Panc1 (cell line): ENCODE measurements around the gene MED9. TPM values are rescaled to one million over a fixed set of nuclear protein-coding genes. Genes with fewer than 3 reads are reported as not detected.
A peak's percentile ranks its signal among the peaks of the same experiment; 100 is the strongest.

ENCODE experiments used
- ATAC-seq: fragments of 200-7000 bp; cut with Tn5 transposase; 2 replicates; pipeline ENCODE4 v1.9.1; 2020; ENCODE audit warnings: mild to moderate bottlenecking, moderate library complexity
- BruUV-seq: library from RNA; stranded (reverse); fragments of 400-500 nt; replicated peaks from 2 replicates; lab custom pipeline; 2021; lab: Mats Ljungman, UMichigan
- CTCF ChIA-PET: fragments of 300-600 bp; sonication (Branson Sonifier 250); formaldehyde crosslinking; loops from one replicate; lab custom pipeline; 2022; ENCODE audit warnings: antibody characterized with exemption; lab: Charles Lee
- POLR2A ChIA-PET: fragments of 300-600 bp; sonication (Branson Sonifier 250); formaldehyde crosslinking; loops from one replicate; lab custom pipeline; 2022; ENCODE audit warnings: antibody characterized with exemption; lab: Charles Lee
- DNase-seq: peaks from one replicate; pipeline ENCODE4 v3.0.0-alpha.2; 2010; ENCODE audit warnings: low read depth, low spot score
- H3K27ac ChIP-seq: 2 replicates; pipeline ENCODE4 v1.5.1; 2011; ENCODE audit warnings: mild to moderate bottlenecking, low read length, inconsistent platforms
- H3K27me3 ChIP-seq: fragments of 200-500 bp; sonication (Bioruptor generic); 2 replicates; pipeline ENCODE4 v1.6.0; 2014; ENCODE audit warnings: low read length, inconsistent platforms; ENCODE audit not compliant: control insufficient read depth, insufficient read depth
- H3K36me3 ChIP-seq: fragments of 200-500 bp; sonication (Bioruptor generic); 2 replicates; pipeline ENCODE4 v1.5.1; 2014; ENCODE audit warnings: inconsistent platforms, mild to moderate bottlenecking, low read length, moderate library complexity; ENCODE audit not compliant: control insufficient read depth, insufficient read depth
- H3K4me1 ChIP-seq: 2 replicates; pipeline ENCODE4 v1.5.1; 2011; ENCODE audit warnings: inconsistent platforms, mild to moderate bottlenecking, low read length, moderate library complexity; ENCODE audit not compliant: control insufficient read depth, insufficient read depth
- H3K4me3 ChIP-seq, 2 experiments: 2 replicates each; pipeline ENCODE4 v1.5.1; 2011 to 2012; ENCODE audit warnings: low read depth in 2 of 2, low read length in 2 of 2, mild to moderate bottlenecking in 2 of 2, inconsistent platforms in 1 of 2, moderate library complexity in 1 of 2
- H3K9me3 ChIP-seq: fragments of 200-500 bp; sonication (Bioruptor generic); 2 replicates; pipeline ENCODE4 v1.5.1; 2014; ENCODE audit warnings: low read depth, mild to moderate bottlenecking, inconsistent platforms, low read length, moderate library complexity; ENCODE audit not compliant: control insufficient read depth, insufficient read depth
- POLR2AphosphoS5 ChIP-seq: IDR thresholded peaks from 2 replicates; pipeline ENCODE4 v1.6.1; 2012; ENCODE audit warnings: mild to moderate bottlenecking, low read depth, low read length, moderate library complexity
- SIN3A ChIP-seq: IDR thresholded peaks from 2 replicates; pipeline ENCODE4 v1.6.1; 2012; ENCODE audit warnings: low read depth, mild to moderate bottlenecking, low read length, moderate library complexity, borderline replicate concordance; ENCODE audit not compliant: insufficient read depth
- TCF7L2 ChIP-seq: IDR thresholded peaks from 2 replicates; pipeline ENCODE4 v1.6.1; 2011; ENCODE audit warnings: mild to moderate bottlenecking, low read depth, low read length, inconsistent platforms
- in situ Hi-C: cut with HindIII; loops from 2 replicates; pipeline ENCODE4 v1.10.0; 2016; ENCODE audit warnings: low sequenced_read_pairs, low pct_unique_long_range_greater_than_20kb
- intact Hi-C: fragments of 100-400 bp; cut with micrococcal nuclease; formaldehyde crosslinking; loops from one replicate; pipeline ENCODE4 v1.10.0; 2022; ENCODE audit not compliant: unreplicated experiment
- total RNA-seq: library from RNA; stranded (reverse); gene quantifications from one replicate; pipeline ENCODE4 v1.2.1, GENCODE V29; 2021; ENCODE audit not compliant: unreplicated experiment
- TF ChIP-seq, protein P1 (sequence below): fragments of 450-650 bp; IDR thresholded peaks from 2 replicates; pipeline ENCODE4 v1.5.1; 2017; ENCODE audit warnings: mild to moderate bottlenecking
- TF ChIP-seq, protein P2 (sequence below), 2 experiments: IDR thresholded peaks; 2 replicates each; pipeline ENCODE4 v1.6.1; 2011 to 2012; ENCODE audit warnings: low read depth in 2 of 2, control low read depth in 1 of 2, low read length in 1 of 2, mild to moderate bottlenecking in 1 of 2, moderate library complexity in 1 of 2; ENCODE audit not compliant: insufficient read depth in 1 of 2

MED9 gene
- total RNA-seq, 1 experiment from 2014 or later, result 11.1 TPM

DNA sequence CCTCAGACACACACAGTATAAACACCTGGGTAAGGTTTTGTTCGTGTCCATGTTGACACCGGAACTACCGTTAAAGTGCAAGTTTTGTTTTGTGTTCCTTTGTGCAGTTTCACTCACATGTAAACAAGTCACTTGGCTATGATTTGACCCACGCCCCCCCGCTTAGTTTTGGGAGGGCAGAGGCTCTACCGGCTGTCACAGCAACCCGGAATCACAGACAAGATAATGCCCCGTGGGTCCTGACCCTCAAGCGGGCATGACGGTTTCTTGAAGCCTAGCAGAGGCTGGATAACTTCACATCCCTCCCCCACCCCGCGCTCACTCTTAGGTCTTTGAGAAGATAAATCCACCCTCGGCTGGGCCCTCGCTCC is 17.7 kb downstream of the MED9 start:
- POLR2A ChIA-PET, result no interaction called here
- Histone ChIP-seq H3K4me1 (peaks cover 3% of the 10 kb centered on the region), H3K27ac (no peak overlapping the region), H3K9me3 (no peaks in the 10 kb centered on the region), H3K27me3 (no peaks in the 10 kb centered on the region), H3K4me3 (peak overlapping the region; percentile 54 to 57), H3K36me3 (no peaks in the 10 kb centered on the region)
- intact Hi-C loops (no loop called here), in situ Hi-C loops (no loop called here)
- CTCF ChIA-PET, result no interaction called here
- no TSS peak for BruUV-seq
- TF ChIP-seq, protein P1, sequence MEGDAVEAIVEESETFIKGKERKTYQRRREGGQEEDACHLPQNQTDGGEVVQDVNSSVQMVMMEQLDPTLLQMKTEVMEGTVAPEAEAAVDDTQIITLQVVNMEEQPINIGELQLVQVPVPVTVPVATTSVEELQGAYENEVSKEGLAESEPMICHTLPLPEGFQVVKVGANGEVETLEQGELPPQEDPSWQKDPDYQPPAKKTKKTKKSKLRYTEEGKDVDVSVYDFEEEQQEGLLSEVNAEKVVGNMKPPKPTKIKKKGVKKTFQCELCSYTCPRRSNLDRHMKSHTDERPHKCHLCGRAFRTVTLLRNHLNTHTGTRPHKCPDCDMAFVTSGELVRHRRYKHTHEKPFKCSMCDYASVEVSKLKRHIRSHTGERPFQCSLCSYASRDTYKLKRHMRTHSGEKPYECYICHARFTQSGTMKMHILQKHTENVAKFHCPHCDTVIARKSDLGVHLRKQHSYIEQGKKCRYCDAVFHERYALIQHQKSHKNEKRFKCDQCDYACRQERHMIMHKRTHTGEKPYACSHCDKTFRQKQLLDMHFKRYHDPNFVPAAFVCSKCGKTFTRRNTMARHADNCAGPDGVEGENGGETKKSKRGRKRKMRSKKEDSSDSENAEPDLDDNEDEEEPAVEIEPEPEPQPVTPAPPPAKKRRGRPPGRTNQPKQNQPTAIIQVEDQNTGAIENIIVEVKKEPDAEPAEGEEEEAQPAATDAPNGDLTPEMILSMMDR, result no peak
- no peak for TF ChIP-seq TCF7L2
- TF ChIP-seq SIN3A, result no peak
- TF ChIP-seq, protein P2, sequence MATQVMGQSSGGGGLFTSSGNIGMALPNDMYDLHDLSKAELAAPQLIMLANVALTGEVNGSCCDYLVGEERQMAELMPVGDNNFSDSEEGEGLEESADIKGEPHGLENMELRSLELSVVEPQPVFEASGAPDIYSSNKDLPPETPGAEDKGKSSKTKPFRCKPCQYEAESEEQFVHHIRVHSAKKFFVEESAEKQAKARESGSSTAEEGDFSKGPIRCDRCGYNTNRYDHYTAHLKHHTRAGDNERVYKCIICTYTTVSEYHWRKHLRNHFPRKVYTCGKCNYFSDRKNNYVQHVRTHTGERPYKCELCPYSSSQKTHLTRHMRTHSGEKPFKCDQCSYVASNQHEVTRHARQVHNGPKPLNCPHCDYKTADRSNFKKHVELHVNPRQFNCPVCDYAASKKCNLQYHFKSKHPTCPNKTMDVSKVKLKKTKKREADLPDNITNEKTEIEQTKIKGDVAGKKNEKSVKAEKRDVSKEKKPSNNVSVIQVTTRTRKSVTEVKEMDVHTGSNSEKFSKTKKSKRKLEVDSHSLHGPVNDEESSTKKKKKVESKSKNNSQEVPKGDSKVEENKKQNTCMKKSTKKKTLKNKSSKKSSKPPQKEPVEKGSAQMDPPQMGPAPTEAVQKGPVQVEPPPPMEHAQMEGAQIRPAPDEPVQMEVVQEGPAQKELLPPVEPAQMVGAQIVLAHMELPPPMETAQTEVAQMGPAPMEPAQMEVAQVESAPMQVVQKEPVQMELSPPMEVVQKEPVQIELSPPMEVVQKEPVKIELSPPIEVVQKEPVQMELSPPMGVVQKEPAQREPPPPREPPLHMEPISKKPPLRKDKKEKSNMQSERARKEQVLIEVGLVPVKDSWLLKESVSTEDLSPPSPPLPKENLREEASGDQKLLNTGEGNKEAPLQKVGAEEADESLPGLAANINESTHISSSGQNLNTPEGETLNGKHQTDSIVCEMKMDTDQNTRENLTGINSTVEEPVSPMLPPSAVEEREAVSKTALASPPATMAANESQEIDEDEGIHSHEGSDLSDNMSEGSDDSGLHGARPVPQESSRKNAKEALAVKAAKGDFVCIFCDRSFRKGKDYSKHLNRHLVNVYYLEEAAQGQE (IDR thresholded peaks at IDR 0.05; ENCODE audit: insufficient read depth in 1 of 2, low read depth in 2 of 2, low read length in 1 of 2), result no peak
- TF ChIP-seq POLR2AphosphoS5, result no peak
- DNase-seq, result no peak
- ATAC-seq, result no peak

DNA sequence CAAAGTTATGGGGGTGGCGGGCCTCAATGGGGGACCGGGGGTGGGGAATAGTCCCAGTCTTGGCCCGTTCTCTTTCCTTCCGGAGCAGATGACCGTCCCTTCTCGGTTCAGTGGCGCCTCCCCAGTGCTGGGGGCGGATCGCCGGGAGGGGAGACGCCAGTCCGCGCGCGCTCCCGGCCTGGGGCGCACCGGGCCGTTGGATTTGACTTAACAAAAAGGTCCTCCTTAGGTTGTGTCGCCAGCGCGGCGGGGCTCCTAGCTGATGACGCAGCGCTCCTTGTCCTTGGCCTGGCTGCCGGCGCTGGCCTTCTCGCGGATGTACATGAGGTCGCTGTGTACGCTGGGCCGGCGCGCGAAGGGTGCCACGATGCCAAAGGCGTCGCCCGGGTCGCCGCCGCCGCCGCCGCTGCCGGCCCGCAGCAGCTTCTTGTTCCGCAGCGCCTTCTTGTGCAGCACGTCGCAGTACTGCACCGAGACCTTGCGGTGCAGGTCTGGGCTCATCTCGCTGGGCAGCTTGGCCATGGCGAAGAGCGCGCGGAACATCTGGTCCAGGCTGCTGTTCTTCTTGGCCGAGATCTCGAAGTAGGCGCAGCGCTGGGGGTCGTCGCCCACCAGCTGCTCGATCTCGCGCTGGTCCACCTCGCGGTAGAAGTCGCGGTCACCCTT is 18.2 kb downstream of the MED9 start:
- ChIA-PET CTCF (no interaction called here), POLR2A (no interaction called here)
- intact Hi-C loops, result loop anchor here (5.0 kb wide), 2 partner anchors 72 to 147 kb away; no protein-coding TSS in a partner anchor
- Histone ChIP-seq H3K36me3 (no peaks in the 10 kb centered on the region), H3K4me3 (peak overlapping the region; percentile 54 to 57), H3K4me1 (peaks cover 3% of the 10 kb centered on the region), H3K27ac (no peak overlapping the region), H3K9me3 (no peaks in the 10 kb centered on the region), H3K27me3 (no peaks in the 10 kb centered on the region)
- TF ChIP-seq POLR2AphosphoS5 (no peak), SIN3A (no peak), TCF7L2 (no peak)
- TF ChIP-seq, protein P1, result no peak; the same call in 1 of the 2 replicates
- TF ChIP-seq, protein P2 (IDR thresholded peaks at IDR 0.05; ENCODE audit: insufficient read depth in 1 of 2, low read depth in 2 of 2, low read length in 1 of 2), result no peak
- in situ Hi-C loops, result no loop called here
- DNase-seq (no peak), ATAC-seq (peak; percentile 31)
- no TSS peak for BruUV-seq
